CD4-positive, alpha-beta T cell treated with Interferon gamma for 1 hour (primary cell): ENCODE results near the gene ADGRL4.
"Not testable (repeated sequence)": the region's sequence is repeated elsewhere in the genome, so short reads cannot be mapped to it uniquely, and the experiment has no call there.

Experiments used
- DNase-seq: peaks from one replicate; pipeline ENCODE4 v3.0.0-alpha.2; 2020

ADGRL4 gene

DNA sequence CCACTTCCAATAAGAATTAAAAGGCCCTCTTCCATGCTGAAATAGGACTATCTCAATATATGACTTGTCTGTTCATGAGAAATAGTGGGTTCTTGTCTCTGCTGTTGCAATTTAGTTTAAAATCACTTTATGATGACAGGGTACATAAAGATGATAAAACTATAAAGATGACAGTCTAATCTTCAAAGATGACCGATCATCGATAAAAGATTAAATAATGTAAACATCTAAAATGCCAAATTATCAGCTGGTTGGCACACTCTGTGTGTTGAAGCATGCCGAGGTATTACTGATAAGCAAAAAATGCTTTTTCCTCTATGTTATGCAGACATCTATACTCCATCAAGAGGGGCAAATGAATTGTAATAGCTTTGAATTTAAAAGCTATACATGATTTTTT, 89.5 kb downstream of the ADGRL4 start:
- no peak for DNase-seq

DNA sequence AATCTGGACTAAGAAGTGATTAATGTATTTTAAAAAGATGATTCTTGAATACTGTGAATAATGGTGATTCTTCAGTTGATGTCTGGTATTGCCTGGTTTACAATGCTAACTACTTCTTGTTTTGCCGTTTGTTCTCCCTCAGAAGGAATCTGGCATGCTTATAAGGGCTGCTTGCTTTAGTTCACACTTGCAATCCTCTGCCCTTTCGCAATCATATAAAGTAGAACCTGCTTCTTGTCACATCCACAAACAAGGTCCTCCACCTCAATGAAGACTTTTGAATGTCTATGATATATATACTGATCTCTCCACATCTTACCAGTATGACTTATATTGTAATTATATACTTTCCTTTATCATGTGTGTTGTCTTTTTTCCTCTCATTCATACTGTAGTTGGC, 92.6 kb downstream of the ADGRL4 start:
- no peak for DNase-seq

DNA sequence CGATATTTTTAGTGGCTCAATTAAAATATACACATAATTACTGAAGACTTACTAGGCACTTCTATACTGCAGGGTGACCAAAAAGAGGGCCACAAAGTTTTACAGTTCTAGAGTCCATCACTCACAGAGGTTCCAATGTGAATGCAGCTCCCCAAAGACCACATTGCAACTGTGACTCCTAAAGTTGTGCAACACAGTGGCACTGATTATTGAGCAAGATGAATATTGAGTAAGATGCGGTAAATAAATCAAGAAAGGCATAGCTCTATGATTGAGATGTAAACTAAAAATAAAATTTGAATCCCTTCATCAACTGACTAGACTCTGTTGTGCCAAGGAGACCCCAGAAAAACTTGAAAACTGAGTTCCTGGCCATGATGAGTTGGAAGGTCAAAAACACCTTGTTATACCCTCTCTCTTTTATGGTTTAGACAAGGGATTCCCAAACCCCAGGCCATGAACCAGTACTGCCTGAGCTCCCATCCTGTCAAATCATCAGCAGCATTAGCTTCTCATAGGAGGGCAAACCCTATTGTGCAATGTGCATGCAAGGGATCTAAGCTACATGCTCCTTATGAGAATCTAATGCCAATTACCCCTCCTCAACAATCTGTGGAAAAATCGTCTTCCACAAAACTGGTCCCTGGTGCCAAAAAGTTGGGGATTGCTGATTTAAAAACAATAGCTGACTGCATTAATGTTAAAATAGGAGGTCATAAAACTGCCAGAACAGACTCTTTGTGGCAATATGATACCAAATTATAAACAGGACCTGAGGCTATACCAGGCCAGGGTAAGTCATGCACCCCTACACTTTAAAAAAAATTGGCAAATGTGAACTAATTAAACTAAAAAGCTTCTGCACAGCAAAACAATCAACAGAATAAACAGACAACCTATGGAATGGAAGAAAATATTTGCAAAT, 94.3 kb downstream of the ADGRL4 start:
- no peak for DNase-seq

DNA sequence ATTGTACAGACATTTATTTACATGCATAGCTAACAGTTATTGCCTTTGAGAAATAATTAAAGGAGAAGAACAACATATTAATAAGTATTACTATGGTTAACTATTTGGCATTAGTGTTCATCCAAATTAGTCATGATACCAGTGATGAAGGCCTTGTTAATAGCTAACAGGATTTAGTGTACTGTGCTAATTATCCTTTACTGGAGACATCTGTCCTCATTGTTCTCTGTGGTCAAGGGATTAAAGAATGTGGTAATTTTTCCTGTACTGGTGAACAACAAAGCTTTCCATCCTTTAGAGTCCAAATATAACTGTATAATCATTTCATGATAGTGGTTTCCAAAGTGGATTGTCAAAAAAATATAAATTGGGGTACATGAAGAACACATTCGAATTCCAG, 103.9 kb downstream of the ADGRL4 start:
- DNase-seq: no peak

DNA sequence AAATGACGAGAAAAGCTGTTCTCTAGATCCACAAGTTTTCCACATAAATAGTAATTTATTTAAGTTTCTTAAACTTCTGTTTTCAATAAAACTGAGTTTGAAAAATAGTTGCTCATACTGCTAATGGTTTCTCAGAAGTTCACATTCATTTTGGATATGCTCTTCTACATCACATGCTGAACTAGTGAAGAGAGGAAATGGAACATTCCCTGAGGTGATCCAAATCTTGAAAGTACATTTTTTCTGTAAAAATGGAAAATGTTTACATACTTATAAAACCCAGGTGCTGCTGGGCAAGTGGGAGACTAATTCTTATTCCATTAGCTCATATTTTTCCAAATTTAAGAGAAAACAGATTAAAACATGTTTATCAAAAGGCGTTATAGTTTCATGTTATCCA, 111.7 kb downstream of the ADGRL4 start:
- no peak for DNase-seq

DNA sequence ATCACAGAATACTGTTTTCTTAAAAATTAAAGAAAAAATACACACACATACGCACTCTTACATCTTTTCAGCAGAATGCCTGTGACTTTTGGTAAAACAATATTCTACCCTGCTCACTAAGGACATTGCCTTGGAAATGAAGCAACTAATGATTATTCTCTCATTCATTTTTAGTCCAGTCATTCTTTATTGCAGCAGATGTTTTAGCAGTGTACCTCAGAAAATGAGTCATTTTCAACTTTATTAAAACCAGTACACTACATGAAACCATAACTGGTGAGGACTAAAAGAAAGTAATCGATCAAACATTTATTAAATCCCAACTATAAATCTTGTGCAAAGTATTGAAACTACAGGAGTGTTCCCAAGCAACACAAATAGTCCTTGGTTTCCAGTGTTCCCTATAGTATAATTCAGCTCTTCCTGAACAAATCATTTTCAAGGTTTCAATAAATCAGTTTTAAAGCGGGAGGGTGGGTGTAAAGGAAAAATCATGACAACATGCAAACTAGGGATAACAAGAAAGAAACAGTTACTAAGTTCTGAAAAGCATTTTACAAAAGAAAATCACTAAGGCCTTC, 114.2 kb downstream of the ADGRL4 start:
- no peak for DNase-seq

DNA sequence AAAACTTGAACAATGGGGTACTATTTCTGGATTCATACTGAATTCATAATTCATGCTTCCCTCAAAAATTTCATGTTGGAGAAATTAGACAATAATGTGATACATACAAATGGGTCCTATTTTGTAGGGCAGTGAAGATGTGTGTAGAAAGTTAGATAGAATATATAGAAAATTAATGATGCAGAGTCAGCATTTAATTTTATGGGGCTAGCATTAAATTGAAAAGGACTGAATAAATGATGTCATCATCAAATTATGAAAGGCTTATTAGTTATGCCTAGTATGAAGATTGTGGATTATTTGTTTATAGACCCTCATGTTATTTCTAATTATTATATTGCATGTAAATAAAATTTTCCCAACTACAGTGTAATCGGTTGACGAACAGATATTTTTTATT, 119.1 kb downstream of the ADGRL4 start:
- DNase-seq: no peak

DNA sequence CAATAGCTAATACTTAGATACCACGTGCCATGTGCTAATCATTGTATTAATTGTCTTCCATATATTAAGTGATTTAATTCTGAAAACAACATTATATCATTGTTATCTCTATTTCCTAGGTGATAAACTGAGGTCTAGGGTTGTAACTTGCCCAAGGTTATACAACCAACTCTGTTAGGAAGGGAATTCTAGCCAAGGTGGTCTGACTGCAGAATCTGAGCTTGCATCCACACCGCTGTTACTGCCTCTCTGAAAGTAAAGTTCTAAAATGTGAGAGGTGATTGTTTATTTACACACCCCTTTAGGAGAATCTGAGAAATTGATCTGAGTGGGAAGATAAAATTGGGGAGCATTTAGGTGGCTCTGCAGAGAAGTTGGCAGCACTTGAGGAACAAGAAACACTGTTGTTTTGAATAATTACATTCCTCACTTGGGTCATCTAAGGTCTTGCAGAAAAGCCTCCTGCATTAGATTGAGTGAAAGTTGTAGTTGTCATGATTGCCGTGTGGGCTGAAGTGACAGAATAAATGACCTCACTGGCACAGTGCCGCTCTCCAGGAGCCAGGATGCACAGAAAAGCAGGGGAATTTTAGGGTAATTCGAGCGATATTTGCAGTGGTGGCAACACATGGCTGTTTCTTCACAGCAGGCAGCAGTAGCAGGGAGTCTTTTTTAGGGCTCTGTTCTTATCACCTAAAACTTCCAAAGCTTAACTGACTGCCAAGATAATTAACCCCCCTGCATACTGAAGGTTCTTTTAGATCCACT, 121.7 kb downstream of the ADGRL4 start:
- DNase-seq: no peak

DNA sequence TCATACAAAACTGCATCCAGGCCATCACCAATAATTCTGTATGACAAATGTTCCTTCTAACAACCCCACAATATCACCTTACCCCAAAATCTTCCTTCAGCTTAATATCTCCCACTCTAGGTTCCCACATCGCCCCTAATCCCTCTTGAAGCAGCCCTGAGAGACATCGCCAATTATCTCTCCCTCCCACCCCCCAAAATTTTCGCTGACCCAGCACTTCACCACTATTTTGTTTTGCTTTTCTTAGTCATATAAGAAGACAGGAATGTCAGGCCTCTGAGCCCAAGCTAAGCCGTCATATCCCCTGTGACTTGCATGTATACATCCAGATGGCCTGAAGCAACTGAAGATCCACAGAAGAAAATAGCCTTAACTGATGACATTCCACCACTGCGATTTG, 126.3 kb downstream of the ADGRL4 start:
- no peak for DNase-seq

DNA sequence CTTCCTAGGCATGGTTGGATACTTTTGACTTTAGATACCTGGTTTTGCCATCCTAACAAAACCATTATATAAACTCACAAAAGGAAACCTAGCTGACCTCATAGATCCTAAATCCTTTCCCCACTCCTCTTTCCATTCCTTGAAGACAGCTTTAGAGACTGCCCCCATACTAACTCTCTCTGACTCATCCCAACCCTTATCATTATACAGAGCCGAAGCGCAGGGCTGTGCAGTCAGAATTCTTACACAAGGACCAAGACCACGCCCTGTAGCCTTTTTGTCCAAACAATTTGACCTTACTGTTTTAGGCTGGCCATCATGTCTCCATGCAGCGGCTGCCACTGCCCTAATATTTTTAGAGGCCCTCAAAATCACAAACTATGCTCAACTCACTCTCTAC, 130.5 kb downstream of the ADGRL4 start:
- DNase-seq: not testable (repeated sequence)

DNA sequence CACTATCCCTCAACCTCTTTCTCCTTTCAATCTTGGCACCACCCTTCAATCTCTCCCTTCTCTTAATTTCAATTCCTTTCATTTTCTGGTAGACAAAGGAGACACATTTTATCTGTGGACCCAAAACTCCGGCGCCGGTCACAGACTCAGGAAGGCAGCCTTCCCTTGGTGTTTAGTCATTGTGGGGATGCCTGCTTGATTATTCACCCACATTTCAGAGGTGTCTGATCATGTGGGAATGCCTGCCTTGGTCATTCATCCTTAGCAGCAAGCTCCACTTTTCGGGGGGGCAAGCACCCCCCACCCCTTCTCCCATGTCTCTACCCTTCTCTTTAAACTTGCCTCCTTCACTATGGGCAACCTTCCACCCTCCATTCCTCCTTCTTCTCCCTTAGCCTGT, 133.7 kb downstream of the ADGRL4 start:
- DNase-seq: not testable (repeated sequence)

DNA sequence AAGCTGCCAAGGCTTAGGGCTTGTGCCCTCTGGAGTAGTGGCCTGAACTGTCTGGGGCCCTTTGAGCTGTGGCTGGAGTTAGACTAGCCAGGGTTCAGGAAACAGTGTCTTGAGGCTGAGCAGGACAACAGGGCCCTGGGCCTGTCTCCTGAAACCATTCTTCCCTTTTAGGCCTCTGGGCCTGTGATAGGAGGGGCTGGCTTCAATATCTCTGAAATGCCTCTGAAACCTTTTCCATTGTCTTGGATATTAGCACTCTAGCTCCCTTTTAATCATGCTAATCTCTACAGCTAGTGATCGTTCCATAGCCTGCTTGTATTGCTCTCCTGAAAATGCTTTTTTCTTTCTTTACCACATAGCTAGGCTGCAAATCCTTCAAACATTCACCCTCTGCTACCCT, 135.3 kb downstream of the ADGRL4 start:
- no peak for DNase-seq

DNA sequence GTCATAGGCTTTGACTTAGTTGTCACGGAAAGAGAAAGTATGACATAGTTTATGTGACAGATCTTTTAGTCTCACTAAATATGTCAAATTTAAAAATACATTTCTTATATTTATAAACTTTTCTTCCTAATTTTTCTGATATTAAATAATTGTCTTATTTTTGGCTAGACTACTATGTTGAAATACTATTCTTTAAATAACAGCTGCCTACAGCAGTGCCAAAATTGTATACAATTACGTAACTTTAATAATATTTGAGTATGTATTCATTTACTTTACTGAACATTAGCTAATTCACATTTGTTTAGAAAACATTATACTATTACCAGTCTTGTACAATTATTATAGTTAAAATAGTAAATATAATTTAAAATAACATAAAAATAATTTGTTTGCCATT, 137.4 kb downstream of the ADGRL4 start:
- DNase-seq: no peak

DNA sequence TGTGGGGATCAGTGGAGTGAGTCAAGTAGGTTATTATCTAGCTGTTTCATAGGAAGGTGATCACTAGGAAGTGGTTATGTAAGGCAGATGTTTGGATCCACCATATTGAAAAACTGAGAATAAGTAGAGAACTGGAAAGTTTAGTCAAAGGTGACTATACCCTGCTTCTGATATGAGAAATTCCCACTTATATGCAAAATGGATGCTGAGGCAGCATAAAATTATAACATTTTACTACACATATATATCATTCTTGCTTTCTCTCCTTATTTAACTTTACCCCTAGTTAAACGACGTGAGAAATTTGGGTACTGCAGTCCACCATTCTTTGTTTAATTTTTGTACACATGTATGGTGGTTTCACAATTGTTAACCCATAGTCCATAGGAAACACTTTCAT, 142.4 kb downstream of the ADGRL4 start:
- DNase-seq: no peak

DNA sequence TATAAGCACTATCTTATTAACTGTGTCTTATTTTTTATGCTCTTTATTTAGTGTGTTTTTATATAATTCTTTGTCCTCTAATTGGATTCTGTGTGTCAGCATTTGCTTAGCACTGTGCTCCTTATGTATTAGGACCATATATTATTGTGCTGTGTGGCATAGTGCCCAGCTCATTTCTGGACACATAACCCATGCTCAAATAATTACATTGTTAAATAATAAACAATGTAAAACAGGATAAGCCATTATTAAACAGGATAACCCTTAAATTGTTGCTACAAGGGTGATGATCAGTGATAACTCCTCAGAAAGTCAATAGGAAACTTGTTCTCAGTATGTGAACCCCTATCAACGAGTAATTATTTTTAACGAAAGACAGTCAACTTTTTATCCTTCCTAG, 150.4 kb downstream of the ADGRL4 start:
- no peak for DNase-seq

DNA sequence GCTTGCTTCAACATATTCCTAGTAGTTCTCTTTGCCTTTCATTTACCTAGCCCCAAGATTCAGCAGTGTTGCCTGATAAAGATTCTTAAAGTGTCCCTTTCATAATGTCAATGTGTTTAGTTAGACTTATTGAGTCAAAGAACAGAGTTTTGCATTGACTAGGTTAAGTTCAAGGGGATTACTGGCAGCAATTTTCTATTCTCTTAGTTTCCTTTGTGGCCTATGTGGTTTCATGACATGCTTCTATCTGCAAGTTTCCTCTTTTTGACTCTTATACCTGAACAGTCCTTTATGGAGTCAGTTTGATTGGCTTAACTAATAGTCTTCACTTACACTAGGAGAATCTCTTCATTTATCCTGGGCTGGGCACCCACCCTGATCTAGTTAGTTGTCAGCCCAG, 151.3 kb downstream of the ADGRL4 start:
- DNase-seq: no peak

DNA sequence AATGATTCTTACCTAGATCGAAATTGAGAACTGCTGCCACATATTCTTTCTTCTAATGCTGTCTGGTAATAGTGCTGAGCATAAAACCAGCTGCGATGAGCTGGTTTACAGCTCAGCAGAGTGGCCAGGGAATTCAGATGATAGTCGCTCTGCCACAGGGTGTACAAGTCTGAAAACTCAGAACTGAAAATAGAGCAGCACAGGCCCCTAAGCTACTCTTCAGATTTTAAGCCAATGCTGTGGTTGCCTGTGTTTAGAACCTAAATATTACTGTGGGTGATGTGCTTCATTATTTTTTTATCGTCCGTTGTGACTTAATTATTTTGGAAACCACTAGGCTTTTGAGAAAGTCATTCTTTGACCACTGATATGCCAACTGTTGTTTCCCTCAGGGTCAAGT, 152.0 kb downstream of the ADGRL4 start:
- DNase-seq: no peak

DNA sequence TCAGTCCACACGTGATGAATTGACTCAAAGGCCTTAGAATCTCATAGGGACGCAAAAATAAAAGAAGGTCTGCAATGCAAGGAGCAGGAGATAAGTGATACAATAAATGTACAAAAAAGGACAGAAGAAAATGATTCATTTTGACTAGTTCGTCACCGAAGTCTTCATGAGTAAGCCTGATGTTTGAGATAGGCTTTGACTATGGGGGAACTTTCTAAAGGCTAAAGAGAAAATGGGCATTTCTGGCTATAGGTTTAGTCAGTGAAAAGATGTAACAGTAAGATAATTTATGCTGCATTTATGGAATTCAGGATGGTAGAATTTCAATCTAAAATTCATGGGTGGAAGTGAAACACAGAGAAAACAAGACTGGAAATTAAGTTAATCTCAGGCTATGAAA, 163.0 kb downstream of the ADGRL4 start:
- no peak for DNase-seq

DNA sequence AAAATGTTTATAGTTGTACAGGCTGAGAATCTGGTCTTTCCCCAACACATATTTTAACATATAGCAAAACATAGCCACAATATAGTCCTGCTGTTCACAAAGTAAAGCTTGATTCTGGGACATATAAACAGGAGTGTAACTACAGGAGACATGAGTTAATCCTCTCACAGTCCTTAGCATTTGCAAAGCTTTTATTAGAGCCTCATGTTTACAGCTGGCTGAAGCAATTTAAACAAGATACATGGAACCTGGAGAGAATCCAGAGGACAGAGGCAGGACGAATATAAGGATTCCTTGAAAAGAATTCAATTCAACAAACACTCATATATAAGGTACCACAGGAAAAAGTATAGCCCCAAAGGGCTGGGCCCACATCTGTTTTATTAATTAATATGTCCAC, 163.4 kb downstream of the ADGRL4 start:
- DNase-seq: no peak

DNA sequence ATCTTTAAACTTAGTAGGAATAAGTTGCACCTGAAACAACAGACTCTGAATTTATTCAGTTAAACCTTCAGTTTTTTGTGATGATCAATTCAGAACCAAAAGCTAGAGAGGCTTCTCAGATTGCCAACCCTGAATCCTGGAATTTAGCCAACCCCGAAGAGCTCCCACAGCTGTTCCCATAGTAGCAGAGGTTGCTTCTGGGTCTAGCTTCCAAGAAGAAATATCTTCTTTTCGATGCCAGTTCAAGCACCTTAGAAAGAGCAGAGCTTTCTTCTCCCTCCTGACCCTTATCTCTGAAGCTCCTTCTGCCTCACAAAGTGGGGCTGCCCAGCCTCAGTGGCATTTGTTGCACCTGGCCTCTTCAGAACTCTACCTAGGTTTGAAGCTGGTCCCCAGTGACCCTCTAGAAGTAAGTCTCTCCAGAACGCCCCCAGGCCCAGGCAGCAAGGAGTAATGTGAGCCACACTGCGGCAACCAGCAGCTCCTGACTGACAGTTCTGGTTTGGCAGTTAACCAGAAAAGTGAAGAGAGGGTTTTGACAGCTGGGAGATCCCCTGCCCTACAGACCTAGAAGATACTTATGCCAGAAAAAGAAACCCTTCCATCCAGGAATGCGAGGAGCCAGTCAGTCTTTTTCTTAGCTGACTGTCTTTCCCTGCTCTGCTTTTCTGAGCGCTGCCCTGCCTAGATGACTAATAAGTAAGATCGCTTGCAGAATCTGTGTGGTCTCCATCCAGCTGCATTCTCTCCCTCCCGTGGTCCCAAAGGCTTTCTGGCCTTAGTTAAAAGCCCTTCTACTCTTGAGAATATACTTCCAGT, 165.9 kb downstream of the ADGRL4 start:
- no peak for DNase-seq
